Prostate gland (tissue), 2 donors: ENCODE results near the gene HMX3. TPM values are rescaled to one million over a fixed set of nuclear protein-coding genes. Genes with fewer than 3 reads are reported as not detected.

ENCODE experiments used
- DNase-seq: peaks from one replicate; pipeline ENCODE4 v3.0.0-alpha.2; 2019; ENCODE audit warnings: low spot score
- H3K27ac ChIP-seq, 2 donors: fragments of 200-600 bp; sonication (generic); 2 replicates each; pipeline ENCODE4 v1.5.1; 2017 to 2019
- H3K27me3 ChIP-seq: fragments of 200-600 bp; sonication (generic); replicated peaks from 2 replicates; pipeline ENCODE4 v1.5.1; 2019; ENCODE audit not compliant: insufficient read depth
- H3K36me3 ChIP-seq, 2 donors: fragments of 200-600 bp; sonication (generic); 1 replicate in 1 of 2; 2 replicates in 1 of 2; pipeline versions ENCODE4 v1.5.1 to v1.8.1; 2017 to 2019
- H3K4me1 ChIP-seq: fragments of 200-600 bp; sonication (generic); replicated peaks from 2 replicates; pipeline ENCODE4 v1.5.1; 2019
- H3K4me3 ChIP-seq, 2 donors: fragments of 200-600 bp; sonication (generic); 2 replicates each; pipeline ENCODE4 v1.5.1; 2017 to 2019
- H3K9me3 ChIP-seq: fragments of 200-600 bp; sonication (generic); 2 replicates; pipeline ENCODE4 v1.5.1; 2017
- POLR2A ChIP-seq: fragments of 450-650 bp; IDR thresholded peaks from one replicate; pipeline ENCODE4 v1.6.1; 2016; ENCODE audit warnings: antibody characterized with exemption, mild to moderate bottlenecking
- POLR2AphosphoS5 ChIP-seq: sonication (generic); formaldehyde crosslinking; IDR thresholded peaks from one replicate; pipeline ENCODE4 v1.6.1; 2017; ENCODE audit warnings: antibody characterized with exemption
- WGBS: methylation state at CpG from one replicate; pipeline ENCODE4 v1.1.5; 2018; 5-methylcytosine and 5-hydroxymethylcytosine counted together
- intact Hi-C: fragments of 100-400 bp; cut with DNase I; formaldehyde crosslinking; loops from one replicate; pipeline ENCODE4 v1.14.2; 2022
- total RNA-seq, 2 donors: library from RNA; depleted of rRNA; stranded (reverse); fragments of >200 nt; gene quantifications; one replicate each; pipeline ENCODE4 v1.1.0, GENCODE V29; 2016
- TF ChIP-seq, protein P1 (sequence below), 4 experiments: fragments of 200-600 bp in 2 of 4; fragments of 450-650 bp in 2 of 4; sonication (generic) in 2 of 4; IDR thresholded peaks; 1 replicate in 3 of 4; 2 replicates in 1 of 4; pipeline ENCODE4 v1.5.1; 2016 to 2019; ENCODE audit warnings: antibody characterized with exemption in 4 of 4, mild to moderate bottlenecking in 2 of 4, moderate library complexity in 2 of 4

The HMX3 gene
- total RNA-seq, 2 donors from 2014 or later = not detected

DNA sequence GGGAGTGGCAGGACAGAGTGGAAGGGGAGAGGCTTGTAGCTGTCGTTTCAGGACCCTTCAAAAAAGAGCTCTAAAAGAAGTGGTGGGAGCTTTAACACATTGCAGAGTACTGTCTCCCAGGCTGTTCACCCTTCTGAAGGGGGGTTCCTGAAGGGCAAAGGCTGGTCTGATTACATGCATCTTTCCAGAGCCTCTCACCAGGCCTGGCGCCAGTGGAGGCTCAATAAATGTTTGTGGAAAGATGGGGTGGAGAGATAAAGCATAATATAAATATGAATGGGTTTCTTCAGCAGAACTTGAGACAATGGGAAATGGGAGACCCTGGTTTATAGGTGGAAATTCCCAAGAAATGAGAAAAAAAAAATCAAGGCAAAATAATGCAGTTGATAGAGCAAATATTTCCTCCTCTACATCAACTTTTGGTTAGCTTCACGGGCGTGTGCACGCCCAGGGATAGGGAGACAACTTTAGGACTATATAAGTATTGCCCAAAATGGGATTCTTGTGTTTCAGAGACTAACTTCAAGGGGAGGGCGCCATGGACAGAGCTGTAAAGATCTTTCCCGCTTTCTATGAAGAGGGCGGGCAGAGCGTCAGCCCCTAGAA is 17.8 kb downstream of the HMX3 start:
- no peak for DNase-seq
- Histone ChIP-seq H3K36me3 (no peaks in the 10 kb centered on the region), H3K4me1 (peaks cover 6% of the 10 kb centered on the region), H3K9me3 (no peaks in the 10 kb centered on the region), H3K27ac (no peak overlapping the region), H3K27me3 (peaks cover 27% of the 10 kb centered on the region), H3K4me3 (no peak overlapping the region)
- intact Hi-C loops = loop anchor here (2.0 kb wide), 1 partner anchor 145 kb away; the partner anchor contains the start of genes ACADSB and IKZF5
- TF ChIP-seq POLR2A (no peak), POLR2AphosphoS5 (no peak)
- WGBS = 38% methylated on average over 9 of the region's 9 CpGs

GRCh38 chr10:123154092-123154710 is 18.4 kb downstream of the HMX3 start, which contains the start of gene BUB3:
BUB3 (plus strand) TSS chr10:123154402; CDS start chr10:123154918, 516 bp downstream.
- peak within 1 kb of the TSS; percentile 80 to 86 for H3K27ac ChIP-seq
- H3K27me3 ChIP-seq = peaks cover 21% of the 10 kb centered on the region

GRCh38 chr10:123154711-123155505 is 19.1 kb downstream of the HMX3 start:
- TF ChIP-seq, protein P1, sequence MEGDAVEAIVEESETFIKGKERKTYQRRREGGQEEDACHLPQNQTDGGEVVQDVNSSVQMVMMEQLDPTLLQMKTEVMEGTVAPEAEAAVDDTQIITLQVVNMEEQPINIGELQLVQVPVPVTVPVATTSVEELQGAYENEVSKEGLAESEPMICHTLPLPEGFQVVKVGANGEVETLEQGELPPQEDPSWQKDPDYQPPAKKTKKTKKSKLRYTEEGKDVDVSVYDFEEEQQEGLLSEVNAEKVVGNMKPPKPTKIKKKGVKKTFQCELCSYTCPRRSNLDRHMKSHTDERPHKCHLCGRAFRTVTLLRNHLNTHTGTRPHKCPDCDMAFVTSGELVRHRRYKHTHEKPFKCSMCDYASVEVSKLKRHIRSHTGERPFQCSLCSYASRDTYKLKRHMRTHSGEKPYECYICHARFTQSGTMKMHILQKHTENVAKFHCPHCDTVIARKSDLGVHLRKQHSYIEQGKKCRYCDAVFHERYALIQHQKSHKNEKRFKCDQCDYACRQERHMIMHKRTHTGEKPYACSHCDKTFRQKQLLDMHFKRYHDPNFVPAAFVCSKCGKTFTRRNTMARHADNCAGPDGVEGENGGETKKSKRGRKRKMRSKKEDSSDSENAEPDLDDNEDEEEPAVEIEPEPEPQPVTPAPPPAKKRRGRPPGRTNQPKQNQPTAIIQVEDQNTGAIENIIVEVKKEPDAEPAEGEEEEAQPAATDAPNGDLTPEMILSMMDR (IDR thresholded peaks at IDR 0.05) = no peak
- no peak for TF ChIP-seq POLR2A
- TF ChIP-seq POLR2AphosphoS5 = no peak
- WGBS = 3% methylated on average over 49 of the region's 49 CpGs
- peak; percentile 29 for DNase-seq
- H3K27me3 ChIP-seq = peaks cover 17% of the 10 kb centered on the region
- H3K9me3 ChIP-seq = no peaks in the 10 kb centered on the region
- peak overlapping the region; percentile 97 to 98 for H3K4me3 ChIP-seq
- no peaks in the 10 kb centered on the region for H3K36me3 ChIP-seq
- H3K27ac ChIP-seq = peak overlapping the region; percentile 80 to 86
- H3K4me1 ChIP-seq = peaks cover 2% of the 10 kb centered on the region
- intact Hi-C loops = no loop called here

More at GRCh38 chr10:123154092-123154710, 18.4 kb downstream of the HMX3 start, which contains the start of gene BUB3:
- Histone ChIP-seq H3K36me3 (no peaks in the 10 kb centered on the region), H3K9me3 (no peaks in the 10 kb centered on the region), H3K4me1 (peaks cover 6% of the 10 kb centered on the region), H3K4me3 (peak within 1 kb of the TSS; percentile 97 to 98)
- TF ChIP-seq POLR2A = peak; percentile 75
- TF ChIP-seq POLR2AphosphoS5 = peak; percentile 100
- TF ChIP-seq, protein P1 (IDR thresholded peaks at IDR 0.05) = peak in 2 of 4 experiments; percentile 41 to 49
- DNase-seq = peak; percentile 99
- under 1% methylated on average over 49 of the region's 50 CpGs for WGBS
- intact Hi-C loops = no loop called here

DNA sequence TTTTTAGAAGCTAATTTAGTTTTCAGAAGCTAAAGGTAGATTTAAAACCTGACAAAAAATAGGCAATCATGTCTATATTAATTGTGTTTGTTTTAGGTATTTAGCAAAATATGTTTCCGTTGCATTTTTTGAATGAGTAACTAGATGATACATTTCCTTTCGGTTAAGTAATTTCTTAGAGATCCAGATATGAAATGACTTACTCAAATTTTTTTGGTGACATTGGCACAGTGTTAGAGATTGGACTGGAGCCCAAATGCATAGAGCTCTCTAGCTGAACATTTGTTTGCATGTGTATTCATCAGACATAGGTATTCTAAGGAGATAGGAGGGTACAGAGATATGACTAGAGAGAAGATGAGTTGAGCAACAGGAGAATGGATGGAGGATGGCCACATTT is 20.3 kb downstream of the HMX3 start:
- no peak for DNase-seq
- Histone ChIP-seq H3K9me3 (no peaks in the 10 kb centered on the region), H3K27ac (no peak overlapping the region), H3K27me3 (peaks cover 5% of the 10 kb centered on the region), H3K4me3 (no peak overlapping the region), H3K36me3 (no peaks in the 10 kb centered on the region), H3K4me1 (no peaks in the 10 kb centered on the region)
- TF ChIP-seq, protein P1 (IDR thresholded peaks at IDR 0.05) = no peak
- TF ChIP-seq POLR2A = no peak
- no peak for TF ChIP-seq POLR2AphosphoS5
- intact Hi-C loops = no loop called here
- 94% methylated on average over 2 of the region's 2 CpGs for WGBS

DNA sequence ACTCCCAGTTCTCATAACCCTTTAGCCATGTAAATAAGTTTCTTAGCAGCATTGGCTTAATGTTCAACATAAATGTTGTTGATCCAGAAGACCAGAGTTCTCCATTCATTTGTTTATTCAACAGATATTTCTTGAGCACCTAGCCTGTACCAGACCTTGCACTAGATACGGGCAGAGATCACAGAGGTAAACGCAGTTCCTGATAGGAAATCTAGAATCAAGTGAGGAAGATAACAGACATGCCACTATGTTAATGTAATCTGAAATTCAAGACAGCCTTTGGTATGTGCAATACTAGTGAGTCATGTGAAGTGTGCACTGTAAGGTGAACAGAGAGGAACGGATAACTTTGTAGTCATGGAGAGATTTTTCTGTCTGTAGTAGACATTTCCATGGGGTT is 21.4 kb downstream of the HMX3 start:
- Histone ChIP-seq H3K4me1 (no peaks in the 10 kb centered on the region), H3K9me3 (no peaks in the 10 kb centered on the region), H3K27me3 (no peaks in the 10 kb centered on the region), H3K4me3 (no peak overlapping the region), H3K36me3 (peaks cover 0 to 3% of the 10 kb centered on the region in 2 donors), H3K27ac (no peak overlapping the region)
- no peak for TF ChIP-seq POLR2A
- no peak for TF ChIP-seq POLR2AphosphoS5
- TF ChIP-seq, protein P1 (IDR thresholded peaks at IDR 0.05) = no peak
- intact Hi-C loops = no loop called here
- no peak for DNase-seq
- 89% methylated on average over 3 of the region's 3 CpGs for WGBS
